ENCODE measurements around the gene SEC31B. TPM values are rescaled to one million over a fixed set of nuclear protein-coding genes. Genes with fewer than 3 reads are reported as not detected.

Gene SEC31B, protein sequence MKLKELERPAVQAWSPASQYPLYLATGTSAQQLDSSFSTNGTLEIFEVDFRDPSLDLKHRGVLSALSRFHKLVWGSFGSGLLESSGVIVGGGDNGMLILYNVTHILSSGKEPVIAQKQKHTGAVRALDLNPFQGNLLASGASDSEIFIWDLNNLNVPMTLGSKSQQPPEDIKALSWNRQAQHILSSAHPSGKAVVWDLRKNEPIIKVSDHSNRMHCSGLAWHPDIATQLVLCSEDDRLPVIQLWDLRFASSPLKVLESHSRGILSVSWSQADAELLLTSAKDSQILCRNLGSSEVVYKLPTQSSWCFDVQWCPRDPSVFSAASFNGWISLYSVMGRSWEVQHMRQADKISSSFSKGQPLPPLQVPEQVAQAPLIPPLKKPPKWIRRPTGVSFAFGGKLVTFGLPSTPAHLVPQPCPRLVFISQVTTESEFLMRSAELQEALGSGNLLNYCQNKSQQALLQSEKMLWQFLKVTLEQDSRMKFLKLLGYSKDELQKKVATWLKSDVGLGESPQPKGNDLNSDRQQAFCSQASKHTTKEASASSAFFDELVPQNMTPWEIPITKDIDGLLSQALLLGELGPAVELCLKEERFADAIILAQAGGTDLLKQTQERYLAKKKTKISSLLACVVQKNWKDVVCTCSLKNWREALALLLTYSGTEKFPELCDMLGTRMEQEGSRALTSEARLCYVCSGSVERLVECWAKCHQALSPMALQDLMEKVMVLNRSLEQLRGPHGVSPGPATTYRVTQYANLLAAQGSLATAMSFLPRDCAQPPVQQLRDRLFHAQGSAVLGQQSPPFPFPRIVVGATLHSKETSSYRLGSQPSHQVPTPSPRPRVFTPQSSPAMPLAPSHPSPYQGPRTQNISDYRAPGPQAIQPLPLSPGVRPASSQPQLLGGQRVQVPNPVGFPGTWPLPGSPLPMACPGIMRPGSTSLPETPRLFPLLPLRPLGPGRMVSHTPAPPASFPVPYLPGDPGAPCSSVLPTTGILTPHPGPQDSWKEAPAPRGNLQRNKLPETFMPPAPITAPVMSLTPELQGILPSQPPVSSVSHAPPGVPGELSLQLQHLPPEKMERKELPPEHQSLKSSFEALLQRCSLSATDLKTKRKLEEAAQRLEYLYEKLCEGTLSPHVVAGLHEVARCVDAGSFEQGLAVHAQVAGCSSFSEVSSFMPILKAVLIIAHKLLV
- 1 to 10 TPM; 2.8 to 5.2 (median 4.1) TPM for total RNA-seq

DNA sequence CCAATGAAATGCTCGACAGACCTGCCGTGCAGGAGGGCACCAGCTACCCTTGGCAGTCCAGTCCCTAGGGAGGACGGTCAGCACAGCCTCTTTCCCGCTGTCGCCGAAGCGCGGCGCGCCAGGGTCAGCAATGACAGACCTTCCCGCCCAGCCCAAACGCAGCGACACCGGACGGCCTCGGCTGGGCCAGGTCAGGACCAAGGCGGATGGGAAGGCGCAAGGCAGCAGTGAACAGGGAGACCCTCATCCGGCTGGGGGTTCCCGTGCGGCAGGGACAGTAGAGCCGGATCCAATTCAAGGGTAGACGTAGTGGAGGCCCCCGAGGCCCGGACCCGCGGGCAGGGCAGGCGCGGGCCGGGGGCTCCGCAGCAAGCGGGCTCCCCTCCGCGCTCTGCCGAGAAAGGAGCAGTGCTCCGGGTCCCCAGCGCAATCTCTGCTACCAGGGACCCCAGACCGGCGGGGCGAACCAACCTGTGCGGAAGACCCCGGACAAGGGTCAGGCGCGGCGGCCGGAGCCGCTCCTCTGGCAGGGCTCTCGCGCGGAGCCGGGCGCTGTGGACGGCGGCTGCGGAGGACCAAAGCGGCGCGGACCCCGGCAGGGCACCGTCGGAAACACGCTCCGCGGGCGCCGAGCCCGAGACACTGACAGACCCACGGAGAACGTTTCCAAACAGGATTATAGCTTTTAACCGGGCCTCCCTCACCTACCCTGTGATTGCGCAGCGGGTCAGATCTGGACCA lies at the start of gene SEC31B:
SEC31B (minus strand) TSS at position 551 of the 741 bp plus-strand sequence. CDS start 2,909 bp downstream, outside the sequence.
- 7% methylated on average over 21 of the region's 72 CpGs for WGBS
- Histone ChIP-seq H3K27me3 (no peaks in the 10 kb centered on the region), H3K9me3 (no peaks in the 10 kb centered on the region), H3K36me3 (peaks cover 16 to 43% (median 33%) of the 10 kb centered on the region in 4 donors), H3K27ac (replicated peaks in 1 of 4) (peak within 1 kb of the TSS in 3 of 4 donors; percentile 22 to 55 (median 30)), H3K4me1 (peaks cover 14 to 21% (median 19%) of the 10 kb centered on the region in 4 donors), H3K4me3 (peak within 1 kb of the TSS; percentile 60 to 69 (median 65))
- intact Hi-C loops (cut with DNase I), result loop anchor here (2.0 kb wide), 1 partner anchor 181 kb away; no protein-coding TSS in a partner anchor
- TF ChIP-seq POLR2AphosphoS5 (IDR thresholded peaks at IDR 0.05), result no peak
- TF ChIP-seq EP300 (IDR thresholded peaks at IDR 0.05), result no peak
- no peak for TF ChIP-seq POLR2A (IDR thresholded peaks at IDR 0.05; ENCODE audit: low read depth)
- TF ChIP-seq, protein P1, sequence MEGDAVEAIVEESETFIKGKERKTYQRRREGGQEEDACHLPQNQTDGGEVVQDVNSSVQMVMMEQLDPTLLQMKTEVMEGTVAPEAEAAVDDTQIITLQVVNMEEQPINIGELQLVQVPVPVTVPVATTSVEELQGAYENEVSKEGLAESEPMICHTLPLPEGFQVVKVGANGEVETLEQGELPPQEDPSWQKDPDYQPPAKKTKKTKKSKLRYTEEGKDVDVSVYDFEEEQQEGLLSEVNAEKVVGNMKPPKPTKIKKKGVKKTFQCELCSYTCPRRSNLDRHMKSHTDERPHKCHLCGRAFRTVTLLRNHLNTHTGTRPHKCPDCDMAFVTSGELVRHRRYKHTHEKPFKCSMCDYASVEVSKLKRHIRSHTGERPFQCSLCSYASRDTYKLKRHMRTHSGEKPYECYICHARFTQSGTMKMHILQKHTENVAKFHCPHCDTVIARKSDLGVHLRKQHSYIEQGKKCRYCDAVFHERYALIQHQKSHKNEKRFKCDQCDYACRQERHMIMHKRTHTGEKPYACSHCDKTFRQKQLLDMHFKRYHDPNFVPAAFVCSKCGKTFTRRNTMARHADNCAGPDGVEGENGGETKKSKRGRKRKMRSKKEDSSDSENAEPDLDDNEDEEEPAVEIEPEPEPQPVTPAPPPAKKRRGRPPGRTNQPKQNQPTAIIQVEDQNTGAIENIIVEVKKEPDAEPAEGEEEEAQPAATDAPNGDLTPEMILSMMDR (IDR thresholded peaks at IDR 0.05), result no peak
- DNase-seq (ENCODE audit: extremely low spot score), result no peak

DNA sequence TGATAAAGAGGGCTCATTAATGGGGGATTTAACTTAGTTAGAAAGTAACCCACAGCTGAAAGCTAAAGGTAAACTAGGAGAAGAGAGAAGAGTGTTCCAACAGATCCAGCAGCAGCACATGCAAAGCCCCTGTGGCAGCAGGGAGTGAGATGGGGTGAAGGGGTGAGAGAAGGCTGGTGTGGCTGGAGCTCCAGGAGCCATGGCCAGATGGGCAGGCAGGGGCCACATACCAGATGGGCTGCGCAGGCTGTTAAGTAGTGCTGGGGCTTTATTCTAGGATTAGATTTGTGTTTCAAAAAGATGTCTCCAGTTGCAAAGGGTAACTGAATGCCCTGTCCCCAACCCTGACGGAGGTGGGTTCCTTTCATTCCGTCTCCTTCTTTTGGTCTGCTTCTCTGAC lies 49.3 kb upstream of the SEC31B start:
- DNase-seq (ENCODE audit: extremely low spot score), result no peak
- H3K9me3 ChIP-seq, result no peaks in the 10 kb centered on the region
- peaks cover 0 to 97% (median 36%) of the 10 kb centered on the region in 4 donors for H3K27me3 ChIP-seq
- no peaks in the 10 kb centered on the region for H3K4me1 ChIP-seq
- TF ChIP-seq POLR2AphosphoS5 (IDR thresholded peaks at IDR 0.05) (no peak), POLR2A (IDR thresholded peaks at IDR 0.05; ENCODE audit: low read depth) (no peak), EP300 (IDR thresholded peaks at IDR 0.05) (no peak)
- TF ChIP-seq, protein P1 (IDR thresholded peaks at IDR 0.05), result no peak
- intact Hi-C loops (cut with DNase I), result no loop called here
- no peaks in the 10 kb centered on the region for H3K36me3 ChIP-seq
- no peak overlapping the region for H3K4me3 ChIP-seq
- 79% methylated on average over 3 of the region's 3 CpGs for WGBS
- no peak overlapping the region for H3K27ac ChIP-seq (replicated peaks in 1 of 4)

DNA sequence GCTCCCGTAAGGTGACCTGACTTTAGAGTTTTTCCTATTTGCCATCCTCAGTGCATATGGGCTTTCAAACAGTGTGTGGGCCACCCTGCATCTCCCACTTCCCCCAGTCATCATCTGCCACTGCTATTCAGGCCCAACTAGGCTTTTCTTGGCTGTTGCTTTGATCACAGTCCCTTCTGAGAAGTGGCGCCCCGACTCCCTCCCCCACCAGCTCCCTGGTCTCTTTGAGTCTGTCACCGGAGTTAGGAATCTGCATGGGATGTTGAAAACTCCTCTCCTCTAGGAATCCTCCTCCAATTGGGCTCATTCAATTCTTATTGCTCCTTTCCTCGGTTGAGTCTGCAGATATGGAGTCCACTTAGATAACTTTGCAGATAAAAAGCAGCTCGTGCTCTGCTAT lies 48.2 kb upstream of the SEC31B start:
- 31% methylated on average over 6 of the region's 6 CpGs for WGBS
- no peaks in the 10 kb centered on the region for H3K9me3 ChIP-seq
- no peak for DNase-seq (ENCODE audit: extremely low spot score)
- TF ChIP-seq, protein P1 (IDR thresholded peaks at IDR 0.05), result no peak
- TF ChIP-seq POLR2A (IDR thresholded peaks at IDR 0.05; ENCODE audit: low read depth) (no peak), POLR2AphosphoS5 (IDR thresholded peaks at IDR 0.05) (no peak), EP300 (IDR thresholded peaks at IDR 0.05) (no peak)
- intact Hi-C loops (cut with DNase I), result no loop called here
- peaks cover 0 to 98% (median 42%) of the 10 kb centered on the region in 4 donors for H3K27me3 ChIP-seq
- H3K4me3 ChIP-seq, result no peak overlapping the region
- H3K36me3 ChIP-seq, result no peaks in the 10 kb centered on the region
- peaks cover 0 to 2% (median under 1%) of the 10 kb centered on the region in 4 donors for H3K4me1 ChIP-seq
- H3K27ac ChIP-seq (replicated peaks in 1 of 4), result no peak overlapping the region

DNA sequence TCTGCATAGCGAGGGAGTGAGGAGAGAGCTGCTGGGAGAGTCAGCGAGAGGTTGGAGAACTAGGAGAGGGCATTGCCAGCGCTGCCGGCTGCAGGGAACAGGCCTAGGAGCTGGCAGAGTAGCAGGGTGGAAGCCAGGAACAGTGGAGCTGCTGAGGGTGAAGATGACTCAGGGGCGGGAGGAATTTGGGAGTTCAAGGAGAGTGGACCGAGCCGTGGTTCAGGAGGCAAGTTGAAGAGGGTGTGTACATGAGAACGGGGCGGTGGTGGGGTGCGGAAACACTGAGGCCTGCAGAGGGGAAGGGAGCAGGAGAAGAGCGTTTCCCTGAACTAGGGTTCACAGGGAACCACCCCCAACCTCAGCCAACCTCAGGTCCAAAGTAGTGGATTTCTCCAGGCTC lies 47.6 kb upstream of the SEC31B start:
- 41% methylated on average over 11 of the region's 11 CpGs for WGBS
- peaks cover 5 to 8% (median 7%) of the 10 kb centered on the region in 4 donors for H3K4me1 ChIP-seq
- no peaks in the 10 kb centered on the region for H3K36me3 ChIP-seq
- TF ChIP-seq, protein P1 (IDR thresholded peaks at IDR 0.05), result no peak
- TF ChIP-seq POLR2AphosphoS5 (IDR thresholded peaks at IDR 0.05), result no peak
- no peak for TF ChIP-seq POLR2A (IDR thresholded peaks at IDR 0.05; ENCODE audit: low read depth)
- no peak for TF ChIP-seq EP300 (IDR thresholded peaks at IDR 0.05)
- peaks cover 0 to 2% (median 0%) of the 10 kb centered on the region in 4 donors for H3K9me3 ChIP-seq
- DNase-seq (ENCODE audit: extremely low spot score), result no peak
- H3K27ac ChIP-seq (replicated peaks in 1 of 4), result no peak overlapping the region
- no peak overlapping the region for H3K4me3 ChIP-seq
- H3K27me3 ChIP-seq, result peaks cover 0 to 98% (median 48%) of the 10 kb centered on the region in 4 donors
- intact Hi-C loops (cut with DNase I), result no loop called here
